Measurements from ENCODE around the gene GRXCR1.

The GRXCR1 gene

GRCh38 chr4:42878863-42879262 lies 13.7 kb upstream of the GRXCR1 start:
- H3K4me3 ChIP-seq (IDR thresholded peaks at IDR 0.05; ENCODE audit: insufficient read depth, low read depth, low read length) = no peak overlapping the region
- no peaks in the 10 kb centered on the region for H3K79me2 ChIP-seq (ENCODE audit: insufficient read depth, low read depth)
- no peaks in the 10 kb centered on the region for H3K27me3 ChIP-seq (ENCODE audit: insufficient read depth, low read depth)
- TF ChIP-seq CTCF (conservative IDR thresholded peaks at IDR 0.05; ENCODE audit: low read depth, low read length) = no peak
- no peaks in the 10 kb centered on the region for H3K36me3 ChIP-seq (ENCODE audit: insufficient read depth)
- no peak overlapping the region for H3K4me2 ChIP-seq
- no peak overlapping the region for H2AFZ ChIP-seq (ENCODE audit: low read depth)
- H4K20me1 ChIP-seq (ENCODE audit: insufficient read depth) = no peaks in the 10 kb centered on the region
- H3K4me1 ChIP-seq (ENCODE audit: low read depth, poor library complexity, severe bottlenecking) = no peaks in the 10 kb centered on the region
- H3K9ac ChIP-seq = no peak overlapping the region
- no peak overlapping the region for H3K27ac ChIP-seq

GRCh38 chr4:42881253-42881652 lies 11.3 kb upstream of the GRXCR1 start:
- Histone ChIP-seq H3K79me2 (ENCODE audit: insufficient read depth, low read depth) (no peaks in the 10 kb centered on the region), H4K20me1 (ENCODE audit: insufficient read depth) (no peaks in the 10 kb centered on the region), H3K4me1 (ENCODE audit: low read depth, poor library complexity, severe bottlenecking) (no peaks in the 10 kb centered on the region), H3K4me2 (no peak overlapping the region), H3K36me3 (ENCODE audit: insufficient read depth) (no peaks in the 10 kb centered on the region), H3K9ac (no peak overlapping the region), H3K27ac (no peak overlapping the region), H3K4me3 (IDR thresholded peaks at IDR 0.05; ENCODE audit: insufficient read depth, low read depth, low read length) (no peak overlapping the region), H3K27me3 (ENCODE audit: insufficient read depth, low read depth) (no peaks in the 10 kb centered on the region), H2AFZ (ENCODE audit: low read depth) (no peak overlapping the region)
- no peak for TF ChIP-seq CTCF (conservative IDR thresholded peaks at IDR 0.05; ENCODE audit: low read depth, low read length)

- Histone ChIP-seq H3K27me3 (ENCODE audit: insufficient read depth, low read depth) (no peaks in the 10 kb centered on the region), H3K36me3 (ENCODE audit: insufficient read depth) (no peaks in the 10 kb centered on the region), H2AFZ (ENCODE audit: low read depth) (no peak overlapping the region), H3K4me3 (IDR thresholded peaks at IDR 0.05; ENCODE audit: insufficient read depth, low read depth, low read length) (no peak overlapping the region), H3K27ac (no peak overlapping the region), H3K4me1 (ENCODE audit: low read depth, poor library complexity, severe bottlenecking) (no peaks in the 10 kb centered on the region), H3K79me2 (ENCODE audit: insufficient read depth, low read depth) (no peaks in the 10 kb centered on the region), H3K9ac (no peak overlapping the region), H3K4me2 (no peak overlapping the region), H4K20me1 (ENCODE audit: insufficient read depth) (no peaks in the 10 kb centered on the region)
- TF ChIP-seq CTCF (conservative IDR thresholded peaks at IDR 0.05; ENCODE audit: low read depth, low read length) = no peak
These were observed 869 bp upstream of the GRXCR1 start for GRCh38 chr4:42891644-42892043.

- Histone ChIP-seq H3K4me1 (ENCODE audit: low read depth, poor library complexity, severe bottlenecking) (no peaks in the 10 kb centered on the region), H4K20me1 (ENCODE audit: insufficient read depth) (no peaks in the 10 kb centered on the region)
- TF ChIP-seq CTCF (conservative IDR thresholded peaks at IDR 0.05; ENCODE audit: low read depth, low read length) = no peak
These were observed 2.9 kb downstream of the GRXCR1 start for GRCh38 chr4:42895452-42895851.

More at GRCh38 chr4:42895452-42895851, 2.9 kb downstream of the GRXCR1 start:
- no peaks in the 10 kb centered on the region for H3K79me2 ChIP-seq (ENCODE audit: insufficient read depth, low read depth)
- no peaks in the 10 kb centered on the region for H3K27me3 ChIP-seq (ENCODE audit: insufficient read depth, low read depth)
- H3K9ac ChIP-seq = no peak overlapping the region
- no peaks in the 10 kb centered on the region for H3K36me3 ChIP-seq (ENCODE audit: insufficient read depth)
- no peak overlapping the region for H3K27ac ChIP-seq
- H3K4me2 ChIP-seq = no peak overlapping the region
- no peak overlapping the region for H3K4me3 ChIP-seq (IDR thresholded peaks at IDR 0.05; ENCODE audit: insufficient read depth, low read depth, low read length)
- H2AFZ ChIP-seq (ENCODE audit: low read depth) = no peak overlapping the region
